HepG2 (cell line): ENCODE results near the gene TGM6. TPM values are rescaled to one million over a fixed set of nuclear protein-coding genes. Genes with fewer than 3 reads are reported as not detected.

Experiments used
- ATAC-seq: fragments of 200-7000 bp; cut with Tn5 transposase; 3 replicates; pipeline ENCODE4 v1.9.1; 2020; ENCODE audit warnings: mild to moderate bottlenecking, moderate library complexity
- BruUV-seq: library from RNA; stranded (reverse); fragments of 400-500 nt; replicated peaks from 2 replicates; lab custom pipeline; 2021; lab: Mats Ljungman, UMichigan
- CTCF ChIA-PET: fragments of 300-600 bp; formaldehyde crosslinking; extraction: SDS; loops from one replicate; lab custom pipeline; 2021; ENCODE audit warnings: low total read pairs, inconsistent platforms, low intra/inter-chr PET ratio; lab: Yijun Ruan, JAX
- POLR2A ChIA-PET: fragments of 350-600 bp; sonication (Branson Sonifier 250); formaldehyde crosslinking; loops from one replicate; lab custom pipeline; 2020; ENCODE audit warnings: antibody characterized with exemption, inconsistent platforms; lab: Yijun Ruan, JAX
- DNase-seq: peaks from one replicate; pipeline ENCODE4 v3.0.0-alpha.2; 2015; ENCODE audit warnings: low spot score
- FAIRE-seq: peaks from 3 replicates; lab custom pipeline; 2011; peaks lifted over from hg19 to GRCh38; lab: Jason Lieb, UNC
- H2AFZ ChIP-seq: one replicate; pipeline ENCODE4 v1.6.1; 2011; ENCODE audit warnings: low read length, inconsistent platforms
- H3K27ac ChIP-seq: fragments of 300-600 bp; 3 replicates; pipeline ENCODE4 v1.8.0; 2011; ENCODE audit warnings: mixed run types, mild to moderate bottlenecking, mixed read lengths, low read length, inconsistent platforms; ENCODE audit not compliant: insufficient read depth; ENCODE audit errors: extremely low read length
- H3K27me3 ChIP-seq, 2 experiments: fragments of 200-600 bp in 1 of 2; 2 replicates in 1 of 2; 3 replicates in 1 of 2; pipeline versions ENCODE4 v1.6.0 to v1.8.0; 2011; ENCODE audit warnings: low read length in 2 of 2, mild to moderate bottlenecking in 2 of 2, moderate library complexity in 2 of 2, inconsistent platforms in 1 of 2; ENCODE audit not compliant: insufficient read depth in 2 of 2, control insufficient read depth in 1 of 2
- H3K36me3 ChIP-seq, 2 experiments: fragments of 200-600 bp in 1 of 2; replicated peaks in 1 of 2; 2 replicates in 1 of 2; 3 replicates in 1 of 2; pipeline versions ENCODE4 v1.5.1 to v1.8.0; 2011; ENCODE audit warnings: low read length in 2 of 2, inconsistent platforms in 1 of 2; ENCODE audit not compliant: insufficient read depth in 2 of 2, control insufficient read depth in 1 of 2
- H3K4me1 ChIP-seq: 2 replicates; pipeline ENCODE4 v1.5.1; 2012; ENCODE audit warnings: low read length, inconsistent platforms; ENCODE audit not compliant: insufficient read depth
- H3K4me2 ChIP-seq: 2 replicates; pipeline ENCODE4 v1.6.0; 2011; ENCODE audit warnings: low read depth, low read length, inconsistent platforms
- H3K4me3 ChIP-seq, 3 experiments: fragments of 200-600 bp in 1 of 3; sonication (generic), shearing (Covaris generic) in 1 of 3; replicated peaks in 1 of 3; 2 replicates each; pipeline ENCODE4 v1.5.1; 2011 to 2016; ENCODE audit warnings: low read length in 3 of 3, inconsistent platforms in 2 of 3, low read depth in 2 of 3, mild to moderate bottlenecking in 2 of 3, control low read depth in 1 of 3, mixed read lengths in 1 of 3; ENCODE audit not compliant: insufficient read depth in 1 of 3
- H3K79me2 ChIP-seq: one replicate; pipeline ENCODE4 v1.6.1; 2011; ENCODE audit warnings: low read length, inconsistent platforms; ENCODE audit not compliant: insufficient read depth
- H3K9ac ChIP-seq: 2 replicates; pipeline ENCODE4 v1.6.0; 2011; ENCODE audit warnings: mild to moderate bottlenecking, low read depth, low read length, inconsistent platforms; ENCODE audit not compliant: insufficient read depth
- H3K9me3 ChIP-seq: 2 replicates; pipeline ENCODE4 v1.5.1; 2012; ENCODE audit warnings: mild to moderate bottlenecking, low read length
- H4K20me1 ChIP-seq: 2 replicates; pipeline ENCODE4 v1.6.0; 2011; ENCODE audit warnings: inconsistent platforms, mild to moderate bottlenecking, low read length, moderate library complexity; ENCODE audit not compliant: insufficient read depth
- ARNTL ChIP-seq: sonication (generic); formaldehyde crosslinking; IDR thresholded peaks from 2 replicates; pipeline ENCODE4 v1.4.0; 2020; ENCODE audit warnings: mild to moderate bottlenecking, missing genetic modification reagents
- ATAD3A ChIP-seq: sonication (generic); formaldehyde crosslinking; IDR thresholded peaks from 2 replicates; pipeline ENCODE4 v1.4.0; 2020; ENCODE audit warnings: missing genetic modification reagents
- ELF1 ChIP-seq: sonication (generic); formaldehyde crosslinking; IDR thresholded peaks from 2 replicates; pipeline ENCODE4 v1.4.0; 2020; ENCODE audit warnings: missing genetic modification reagents
- FOXK1 ChIP-seq: sonication (generic); formaldehyde crosslinking; IDR thresholded peaks from 2 replicates; pipeline ENCODE4 v1.4.0; 2020; ENCODE audit warnings: low read depth, missing genetic modification reagents, borderline replicate concordance
- ZNF124 ChIP-seq: sonication (generic); formaldehyde crosslinking; IDR thresholded peaks from 2 replicates; pipeline ENCODE4 v1.4.0; 2020; ENCODE audit warnings: missing genetic modification reagents
- ZNF432 ChIP-seq: sonication (generic); formaldehyde crosslinking; IDR thresholded peaks from 2 replicates; pipeline ENCODE4 v1.5.0; 2020; ENCODE audit warnings: missing genetic modification reagents, mild to moderate bottlenecking, borderline replicate concordance
- ZNF550 ChIP-seq: sonication (generic); formaldehyde crosslinking; IDR thresholded peaks from 2 replicates; pipeline ENCODE4 v1.4.0; 2020; ENCODE audit warnings: mild to moderate bottlenecking, missing genetic modification reagents, borderline replicate concordance
- ZNF577 ChIP-seq: sonication (generic); formaldehyde crosslinking; IDR thresholded peaks from 2 replicates; pipeline ENCODE4 v1.4.0; 2020; ENCODE audit warnings: mild to moderate bottlenecking, low read depth, missing genetic modification reagents, borderline replicate concordance
- ZNF605 ChIP-seq: sonication (generic); formaldehyde crosslinking; IDR thresholded peaks from 2 replicates; pipeline ENCODE4 v1.8.0; 2022; ENCODE audit warnings: mild to moderate bottlenecking, missing genetic modification reagents
- WGBS: methylation state at CpG from one replicate; pipeline ENCODE4 v1.1.6; 2017; ENCODE audit warnings: low lambda C conversion rate; 5-methylcytosine and 5-hydroxymethylcytosine counted together
- in situ Hi-C: cut with HindIII; loops from 2 replicates; pipeline ENCODE4 v1.10.0; 2017; ENCODE audit warnings: low pct_unique_long_range_greater_than_20kb; ENCODE audit not compliant: extremely low pct_ligation_motif_present
- intact Hi-C: fragments of 100-400 bp; cut with micrococcal nuclease; formaldehyde crosslinking; loops from one replicate; pipeline ENCODE4 v1.10.0; 2022; ENCODE audit not compliant: unreplicated experiment
- polyA plus RNA-seq, 8 experiments: library from polyadenylated mRNA; depleted of rRNA in 3 of 8; stranded (reverse) in 7 of 8; unstranded in 1 of 8; fragments of >200 nt; fragmentation: Illumina TruSeq in 4 of 8; extraction: Trizol in 4 of 8; gene quantifications; 2 replicates each; pipeline versions ENCODE4 v1.2.1 to v1.2.3, GENCODE V29; 2011 to 2016; ENCODE audit warnings: low read depth in 4 of 8, missing spikeins in 1 of 8, mixed read lengths in 1 of 8; ENCODE audit not compliant: insufficient read depth in 1 of 8
- total RNA-seq, 5 experiments: library from RNA; depleted of rRNA; stranded (reverse); fragments of >200 nt; fragmentation: Illumina TruSeq; extraction: Trizol; gene quantifications; 2 replicates each; pipeline ENCODE4 v1.2.3, GENCODE V29; 2016; ENCODE audit warnings: low read depth in 1 of 5
- TF ChIP-seq, protein P1 (sequence below): sonication (generic); formaldehyde crosslinking; IDR thresholded peaks from 2 replicates; pipeline ENCODE4 v1.4.0; 2020; ENCODE audit warnings: missing genetic modification reagents; ENCODE audit errors: not compliant biosample characterization
- TF ChIP-seq, protein P2 (sequence below): IDR thresholded peaks from 2 replicates; pipeline ENCODE4 v1.6.1; 2012; ENCODE audit warnings: low read length, improper control_type of control experiment
- TF ChIP-seq, protein P3 (sequence below): IDR thresholded peaks from 2 replicates; pipeline ENCODE4 v1.6.1; 2016; ENCODE audit warnings: low read depth

Gene TGM6
- total and polyA plus RNA-seq, 2 of the 13 experiments (the other 11 are each of a cell fraction or from before 2014, with no cell fraction given): not detected

DNA sequence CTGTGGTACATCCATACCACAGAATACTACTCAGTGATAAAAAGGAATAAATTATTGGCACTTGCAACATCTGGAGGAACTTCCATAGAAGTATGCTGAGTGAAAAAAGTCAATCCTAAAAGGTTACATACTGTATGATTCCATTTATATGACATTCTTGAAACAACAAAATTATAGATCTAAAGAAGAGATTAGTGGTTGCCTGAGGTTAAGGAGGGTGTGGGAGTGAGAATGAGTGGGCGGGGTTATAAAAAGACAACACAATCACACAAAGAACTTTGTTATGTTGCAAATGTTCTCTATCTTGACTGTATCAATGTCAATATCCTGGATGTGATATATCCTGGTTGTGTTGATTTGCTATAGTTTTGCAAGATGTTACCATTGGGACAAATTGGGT, 68.7 kb downstream of the TGM6 start:
- no peak for DNase-seq
- in situ Hi-C loops: no loop called here
- no peak for FAIRE-seq
- H3K4me3 ChIP-seq: no peak overlapping the region
- ATAC-seq: no peak
- BruUV-seq: no TSS peak
- H3K36me3 ChIP-seq: no peaks in the 10 kb centered on the region
- no peak overlapping the region for H3K27ac ChIP-seq
- H3K4me2 ChIP-seq: no peak overlapping the region
- H3K9ac ChIP-seq: no peak overlapping the region
- POLR2A ChIA-PET: no interaction called here
- WGBS: 56% methylated on average over 1 of the region's 1 CpG
- intact Hi-C loops: no loop called here
- H3K27me3 ChIP-seq: no peaks in the 10 kb centered on the region
- no peaks in the 10 kb centered on the region for H3K79me2 ChIP-seq
- no peaks in the 10 kb centered on the region for H3K9me3 ChIP-seq
- H4K20me1 ChIP-seq: no peaks in the 10 kb centered on the region; the same call in 1 of the 2 replicates
- no peaks in the 10 kb centered on the region for H3K4me1 ChIP-seq
- CTCF ChIA-PET: no interaction called here
- H2AFZ ChIP-seq: no peak overlapping the region
- no peak for TF ChIP-seq ZNF577 (CRISPR knock-in tag)
- TF ChIP-seq ARNTL (CRISPR knock-in tag): no peak
- no peak for TF ChIP-seq ZNF124 (CRISPR knock-in tag)
- TF ChIP-seq FOXK1: no peak
- no peak for TF ChIP-seq ZNF550 (CRISPR knock-in tag)
- TF ChIP-seq ELF1 (CRISPR knock-in tag): no peak
- TF ChIP-seq ATAD3A: no peak
- TF ChIP-seq, protein P1, sequence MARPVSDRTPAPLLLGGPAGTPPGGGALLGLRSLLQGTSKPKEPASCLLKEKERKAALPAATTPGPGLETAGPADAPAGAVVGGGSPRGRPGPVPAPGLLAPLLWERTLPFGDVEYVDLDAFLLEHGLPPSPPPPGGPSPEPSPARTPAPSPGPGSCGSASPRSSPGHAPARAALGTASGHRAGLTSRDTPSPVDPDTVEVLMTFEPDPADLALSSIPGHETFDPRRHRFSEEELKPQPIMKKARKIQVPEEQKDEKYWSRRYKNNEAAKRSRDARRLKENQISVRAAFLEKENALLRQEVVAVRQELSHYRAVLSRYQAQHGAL (CRISPR knock-in tag): no peak
- no peak for TF ChIP-seq ZNF432 (CRISPR knock-in tag)
- TF ChIP-seq ZNF605: no peak
- TF ChIP-seq, protein P2, sequence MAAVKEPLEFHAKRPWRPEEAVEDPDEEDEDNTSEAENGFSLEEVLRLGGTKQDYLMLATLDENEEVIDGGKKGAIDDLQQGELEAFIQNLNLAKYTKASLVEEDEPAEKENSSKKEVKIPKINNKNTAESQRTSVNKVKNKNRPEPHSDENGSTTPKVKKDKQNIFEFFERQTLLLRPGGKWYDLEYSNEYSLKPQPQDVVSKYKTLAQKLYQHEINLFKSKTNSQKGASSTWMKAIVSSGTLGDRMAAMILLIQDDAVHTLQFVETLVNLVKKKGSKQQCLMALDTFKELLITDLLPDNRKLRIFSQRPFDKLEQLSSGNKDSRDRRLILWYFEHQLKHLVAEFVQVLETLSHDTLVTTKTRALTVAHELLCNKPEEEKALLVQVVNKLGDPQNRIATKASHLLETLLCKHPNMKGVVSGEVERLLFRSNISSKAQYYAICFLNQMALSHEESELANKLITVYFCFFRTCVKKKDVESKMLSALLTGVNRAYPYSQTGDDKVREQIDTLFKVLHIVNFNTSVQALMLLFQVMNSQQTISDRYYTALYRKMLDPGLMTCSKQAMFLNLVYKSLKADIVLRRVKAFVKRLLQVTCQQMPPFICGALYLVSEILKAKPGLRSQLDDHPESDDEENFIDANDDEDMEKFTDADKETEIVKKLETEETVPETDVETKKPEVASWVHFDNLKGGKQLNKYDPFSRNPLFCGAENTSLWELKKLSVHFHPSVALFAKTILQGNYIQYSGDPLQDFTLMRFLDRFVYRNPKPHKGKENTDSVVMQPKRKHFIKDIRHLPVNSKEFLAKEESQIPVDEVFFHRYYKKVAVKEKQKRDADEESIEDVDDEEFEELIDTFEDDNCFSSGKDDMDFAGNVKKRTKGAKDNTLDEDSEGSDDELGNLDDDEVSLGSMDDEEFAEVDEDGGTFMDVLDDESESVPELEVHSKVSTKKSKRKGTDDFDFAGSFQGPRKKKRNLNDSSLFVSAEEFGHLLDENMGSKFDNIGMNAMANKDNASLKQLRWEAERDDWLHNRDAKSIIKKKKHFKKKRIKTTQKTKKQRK: no peak
- TF ChIP-seq, protein P3, sequence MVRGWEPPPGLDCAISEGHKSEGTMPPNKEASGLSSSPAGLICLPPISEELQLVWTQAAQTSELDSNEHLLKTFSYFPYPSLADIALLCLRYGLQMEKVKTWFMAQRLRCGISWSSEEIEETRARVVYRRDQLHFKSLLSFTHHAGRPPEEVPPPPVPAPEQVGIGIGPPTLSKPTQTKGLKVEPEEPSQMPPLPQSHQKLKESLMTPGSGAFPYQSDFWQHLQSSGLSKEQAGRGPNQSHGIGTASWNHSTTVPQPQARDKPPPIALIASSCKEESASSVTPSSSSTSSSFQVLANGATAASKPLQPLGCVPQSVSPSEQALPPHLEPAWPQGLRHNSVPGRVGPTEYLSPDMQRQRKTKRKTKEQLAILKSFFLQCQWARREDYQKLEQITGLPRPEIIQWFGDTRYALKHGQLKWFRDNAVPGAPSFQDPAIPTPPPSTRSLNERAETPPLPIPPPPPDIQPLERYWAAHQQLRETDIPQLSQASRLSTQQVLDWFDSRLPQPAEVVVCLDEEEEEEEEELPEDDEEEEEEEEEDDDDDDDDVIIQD (CRISPR knock-in tag): no peak
